PC-3 (cell line): ENCODE data around the gene TICRR.

Experiments
- EZH2 ChIP-seq: fragments of 300-600 bp; sonication (generic); IDR thresholded peaks from one replicate; pipeline ENCODE4 v1.6.1; 2017; ENCODE audit warnings: antibody characterized with exemption, mild to moderate bottlenecking, low read length; ENCODE audit not compliant: unreplicated experiment
- TF ChIP-seq, protein P1 (sequence below): fragments of 300-600 bp; sonication (generic); conservative IDR thresholded peaks from 2 replicates; pipeline ENCODE4 v1.5.1; 2017; ENCODE audit warnings: antibody characterized with exemption, low read depth, mild to moderate bottlenecking, low read length

DNA sequence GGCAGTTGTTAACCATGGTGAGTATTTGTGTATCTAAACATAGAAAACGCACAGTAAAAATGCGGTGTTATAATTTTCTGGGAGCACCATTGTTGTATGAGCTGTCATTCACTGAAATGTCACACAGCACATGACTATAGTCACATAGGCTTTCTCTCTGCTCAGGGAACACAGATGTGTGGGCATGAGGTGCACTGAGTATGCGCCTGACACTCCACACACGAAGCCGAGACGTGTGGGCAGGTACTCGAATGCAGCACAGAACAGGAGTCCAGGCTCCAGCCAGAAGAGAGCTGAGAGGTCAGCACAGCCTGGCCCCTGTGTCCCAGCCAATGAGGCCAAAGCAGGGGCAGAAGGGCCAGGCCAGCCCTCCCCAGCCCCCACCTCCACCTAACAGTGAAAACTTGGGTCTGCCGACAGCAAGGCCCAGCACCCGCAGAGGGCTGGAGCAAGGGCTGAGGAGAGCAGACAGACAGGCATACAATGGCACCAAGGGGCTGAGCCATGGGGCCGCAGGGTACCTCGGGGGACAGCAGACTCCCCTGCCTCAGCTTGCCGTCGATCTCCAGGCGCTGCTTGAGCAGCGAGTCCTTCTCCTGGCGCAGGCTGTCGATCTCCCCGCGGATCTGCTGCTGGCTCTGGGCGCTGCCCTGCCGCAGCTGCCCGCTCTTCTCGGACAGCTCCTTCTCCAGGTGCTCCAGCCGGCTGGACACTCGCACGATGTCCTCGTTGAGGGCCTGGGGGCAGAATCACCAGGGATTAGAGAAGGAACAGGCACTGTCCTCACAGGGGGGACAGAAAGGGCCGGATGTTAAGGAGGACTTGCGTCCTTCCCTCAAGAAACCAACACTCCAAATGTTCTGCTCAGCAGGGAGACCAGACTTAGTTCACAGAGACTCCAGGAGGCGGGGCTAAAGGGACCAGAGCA, 56.0 kb downstream of the TICRR start:
- TF ChIP-seq, protein P1, sequence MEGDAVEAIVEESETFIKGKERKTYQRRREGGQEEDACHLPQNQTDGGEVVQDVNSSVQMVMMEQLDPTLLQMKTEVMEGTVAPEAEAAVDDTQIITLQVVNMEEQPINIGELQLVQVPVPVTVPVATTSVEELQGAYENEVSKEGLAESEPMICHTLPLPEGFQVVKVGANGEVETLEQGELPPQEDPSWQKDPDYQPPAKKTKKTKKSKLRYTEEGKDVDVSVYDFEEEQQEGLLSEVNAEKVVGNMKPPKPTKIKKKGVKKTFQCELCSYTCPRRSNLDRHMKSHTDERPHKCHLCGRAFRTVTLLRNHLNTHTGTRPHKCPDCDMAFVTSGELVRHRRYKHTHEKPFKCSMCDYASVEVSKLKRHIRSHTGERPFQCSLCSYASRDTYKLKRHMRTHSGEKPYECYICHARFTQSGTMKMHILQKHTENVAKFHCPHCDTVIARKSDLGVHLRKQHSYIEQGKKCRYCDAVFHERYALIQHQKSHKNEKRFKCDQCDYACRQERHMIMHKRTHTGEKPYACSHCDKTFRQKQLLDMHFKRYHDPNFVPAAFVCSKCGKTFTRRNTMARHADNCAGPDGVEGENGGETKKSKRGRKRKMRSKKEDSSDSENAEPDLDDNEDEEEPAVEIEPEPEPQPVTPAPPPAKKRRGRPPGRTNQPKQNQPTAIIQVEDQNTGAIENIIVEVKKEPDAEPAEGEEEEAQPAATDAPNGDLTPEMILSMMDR = no peak
- no peak for TF ChIP-seq EZH2
